Activated T-cell treated with anti-CD3 and anti-CD28 coated beads, Interleukin-2, amount 50 U/mL, for 48 hours (primary cell): ENCODE measurements around the gene STEAP1.
"Not testable (repeated sequence)": the region's sequence is repeated elsewhere in the genome, so short reads cannot be mapped to it uniquely, and the experiment has no call there.

Source experiments
- DNase-seq, 2 experiments: peaks; one replicate each; pipeline ENCODE4 v3.0.0-alpha.2; 2020

Gene STEAP1

GRCh38 chr7:90175667-90176066, 21.4 kb downstream of the STEAP1 start:
- no peak for DNase-seq

GRCh38 chr7:90176195-90176594, 21.9 kb downstream of the STEAP1 start:
- DNase-seq = no peak

GRCh38 chr7:90178166-90178565, 23.9 kb downstream of the STEAP1 start:
- DNase-seq = no peak

- DNase-seq = peak; percentile 24 to 28
Observed at GRCh38 chr7:90178679-90179278, 24.5 kb downstream of the STEAP1 start.

- no peak for DNase-seq
Observed at GRCh38 chr7:90180011-90180585, 25.8 kb downstream of the STEAP1 start.

GRCh38 chr7:90180649-90181048, 26.4 kb downstream of the STEAP1 start:
- no peak for DNase-seq

- no peak for DNase-seq
Observed at GRCh38 chr7:90181485-90181884, 27.2 kb downstream of the STEAP1 start.

- DNase-seq = not testable (repeated sequence)
Observed at GRCh38 chr7:90186290-90186689, 32.0 kb downstream of the STEAP1 start.

GRCh38 chr7:90187507-90188050, 33.3 kb downstream of the STEAP1 start:
- no peak for DNase-seq

GRCh38 chr7:90188281-90188680, 34.0 kb downstream of the STEAP1 start:
- no peak for DNase-seq

- DNase-seq = no peak
Observed at GRCh38 chr7:90190995-90191394, 36.7 kb downstream of the STEAP1 start.

GRCh38 chr7:90191648-90192047, 37.4 kb downstream of the STEAP1 start:
- no peak for DNase-seq

- no peak for DNase-seq
Observed at GRCh38 chr7:90192876-90193750, 38.8 kb downstream of the STEAP1 start.

- DNase-seq = no peak
Observed at GRCh38 chr7:90194911-90195809, 40.9 kb downstream of the STEAP1 start.

GRCh38 chr7:90201500-90202195, 47.4 kb downstream of the STEAP1 start:
- no peak for DNase-seq

GRCh38 chr7:90207956-90208355, 53.7 kb downstream of the STEAP1 start:
- DNase-seq = no peak

- DNase-seq = no peak
Observed at GRCh38 chr7:90209776-90210175, 55.5 kb downstream of the STEAP1 start.

GRCh38 chr7:90210475-90210874, 56.2 kb downstream of the STEAP1 start:
- DNase-seq = no peak

- DNase-seq = no peak
Observed at GRCh38 chr7:90210981-90211380, 56.7 kb downstream of the STEAP1 start.

GRCh38 chr7:90211391-90212148, 57.3 kb downstream of the STEAP1 start, which contains the start of gene STEAP2:
Gene STEAP2, plus strand, starts transcription at chr7:90211740. Its CDS starts 13,343 bp downstream, at chr7:90225083.
- DNase-seq = peak; percentile 51 to 61

GRCh38 chr7:90212149-90212495, 57.9 kb downstream of the STEAP1 start:
- no peak for DNase-seq
